CD4-positive, alpha-beta T cell treated with Interleukin-15 for 4 hours (primary cell): ENCODE measurements around the gene ZC3H18.

ENCODE experiments used
- DNase-seq: peaks from one replicate; pipeline ENCODE4 v3.0.0-alpha.2; 2020; ENCODE audit warnings: low spot score

ZC3H18 gene

DNA sequence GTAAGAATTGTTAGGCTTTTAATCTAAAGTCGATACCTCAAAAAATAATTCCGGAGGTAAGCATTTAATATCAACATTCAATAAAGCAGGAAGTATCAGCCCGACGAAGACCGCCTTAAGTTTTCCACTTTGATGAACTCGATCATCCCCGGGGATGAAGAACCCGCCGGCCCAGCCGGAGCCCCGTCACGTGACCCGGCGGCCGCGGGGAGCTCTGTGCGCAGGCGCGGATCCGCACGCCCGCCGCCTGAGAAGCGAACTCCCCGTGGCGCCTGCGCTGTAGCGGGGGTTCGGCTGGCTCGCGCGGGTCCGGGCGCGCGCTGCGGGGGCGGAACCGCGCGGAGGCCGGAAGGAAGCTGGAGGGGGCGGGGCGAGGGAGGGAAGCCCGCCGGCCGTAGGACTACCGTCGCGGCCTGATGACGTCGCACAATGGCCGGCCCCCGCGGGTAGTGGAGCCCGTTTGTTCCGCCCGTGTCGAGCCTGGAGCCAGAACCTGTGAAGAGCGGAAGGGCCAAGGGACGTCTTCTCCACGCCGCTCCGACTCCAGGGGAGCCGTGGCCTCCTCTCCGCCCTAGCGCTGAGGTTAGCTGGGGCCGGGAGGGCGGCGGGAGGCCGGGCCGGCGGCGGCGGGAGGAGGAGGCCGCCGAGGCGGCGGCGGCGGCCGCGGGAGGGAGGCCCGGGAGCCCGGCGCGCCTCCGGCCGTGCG, at the start of gene ZC3H18:
Gene ZC3H18, plus strand, starts transcription at position 419 of the 706 bp plus-strand sequence. CDS start 6,721 bp downstream, outside the sequence.
- peak; percentile 97 for DNase-seq

DNA sequence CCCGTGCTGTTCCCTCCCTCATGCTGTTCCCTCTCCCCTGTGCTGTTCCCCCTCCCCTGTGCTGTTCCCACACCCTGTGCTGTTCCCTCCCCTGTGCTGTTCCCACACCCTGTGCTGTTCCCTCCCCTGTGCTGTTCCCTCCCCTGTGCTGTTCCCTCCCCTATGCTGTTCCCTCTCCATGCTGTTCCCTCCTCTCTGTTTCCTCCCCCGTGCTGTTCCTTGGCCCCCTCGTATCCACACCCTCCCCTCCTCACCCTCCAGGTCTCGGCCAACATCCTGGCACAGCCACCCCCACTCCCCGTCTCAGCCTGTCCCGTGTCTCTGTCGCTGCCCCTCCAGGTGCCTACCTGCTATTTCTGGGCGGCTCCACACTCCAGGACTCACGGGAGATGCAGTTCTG, 48.5 kb upstream of the ZC3H18 start:
- no peak for DNase-seq

DNA sequence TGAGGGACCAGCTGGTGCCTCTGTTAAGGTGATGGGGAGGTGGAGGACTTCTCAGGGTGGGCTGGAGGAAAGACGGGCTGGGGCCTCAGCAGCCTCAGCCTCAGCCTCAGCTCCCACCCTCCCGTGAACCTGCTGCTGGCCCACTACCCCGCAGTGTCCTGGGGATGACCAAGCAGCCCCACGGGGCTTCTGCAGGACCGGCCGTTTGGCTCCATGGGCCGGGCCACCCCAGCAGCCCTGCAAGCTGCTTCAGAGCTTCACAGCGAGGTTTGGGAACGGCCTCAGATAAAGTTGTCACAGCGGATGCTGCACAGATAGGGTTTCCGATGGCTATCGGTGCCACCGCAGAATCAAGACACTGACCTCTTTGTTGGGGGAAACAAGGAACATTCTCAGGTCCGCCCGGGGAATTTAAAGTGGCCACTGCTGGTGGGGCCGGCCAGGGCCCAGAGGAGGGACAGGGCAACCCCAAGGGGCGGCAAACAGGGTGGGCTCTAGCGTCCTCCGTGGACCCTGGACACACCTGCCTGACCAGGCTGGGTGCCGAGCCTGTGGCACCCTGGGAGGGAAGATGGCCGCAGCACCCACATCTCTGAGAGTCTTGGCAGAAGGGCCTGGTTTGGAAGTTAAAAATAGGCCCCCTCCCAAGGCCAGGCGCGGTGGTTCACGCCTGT, 47.8 kb upstream of the ZC3H18 start:
- DNase-seq: no peak

DNA sequence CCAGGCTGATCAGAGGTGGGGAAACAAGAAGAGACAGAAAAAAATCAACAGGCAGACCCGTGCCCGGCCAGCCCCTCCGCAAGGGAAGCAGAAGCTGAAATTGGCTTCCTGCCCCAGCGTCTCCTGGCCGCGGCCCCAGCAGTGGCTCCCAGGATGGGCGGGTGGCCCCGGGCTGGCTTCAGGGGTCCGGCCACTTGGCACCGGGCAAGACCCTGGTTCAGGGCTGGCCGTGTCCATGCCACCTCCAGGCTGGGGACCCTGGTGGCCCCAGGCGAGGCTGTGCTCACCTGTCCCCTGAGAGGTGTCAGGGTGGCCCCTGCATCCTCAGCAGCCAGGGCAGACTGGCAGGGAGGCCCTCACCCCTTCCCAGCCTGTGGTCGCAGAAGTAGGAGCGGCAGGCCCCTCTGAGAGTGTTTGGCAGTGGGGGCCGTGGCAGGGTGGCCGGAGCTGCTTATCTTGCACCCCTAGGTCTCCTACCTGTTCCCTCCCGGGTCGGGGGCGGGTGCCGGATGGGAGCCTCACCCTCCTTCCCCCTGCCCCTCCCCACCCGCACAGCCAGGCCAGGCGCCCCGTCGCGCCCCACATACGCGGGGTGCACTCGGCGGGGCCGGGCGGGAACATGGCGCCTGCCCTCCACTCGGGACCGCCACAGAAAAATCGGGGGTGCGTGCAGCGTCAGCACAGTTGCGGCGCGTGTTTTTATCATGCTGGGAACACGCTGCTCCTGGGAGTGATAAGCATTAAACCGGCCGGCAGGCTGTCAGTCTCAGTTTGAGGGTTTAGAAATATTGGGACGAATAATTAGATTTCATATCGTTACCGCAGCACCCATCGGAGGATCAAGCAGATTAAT, 46.7 kb upstream of the ZC3H18 start:
- no peak for DNase-seq

DNA sequence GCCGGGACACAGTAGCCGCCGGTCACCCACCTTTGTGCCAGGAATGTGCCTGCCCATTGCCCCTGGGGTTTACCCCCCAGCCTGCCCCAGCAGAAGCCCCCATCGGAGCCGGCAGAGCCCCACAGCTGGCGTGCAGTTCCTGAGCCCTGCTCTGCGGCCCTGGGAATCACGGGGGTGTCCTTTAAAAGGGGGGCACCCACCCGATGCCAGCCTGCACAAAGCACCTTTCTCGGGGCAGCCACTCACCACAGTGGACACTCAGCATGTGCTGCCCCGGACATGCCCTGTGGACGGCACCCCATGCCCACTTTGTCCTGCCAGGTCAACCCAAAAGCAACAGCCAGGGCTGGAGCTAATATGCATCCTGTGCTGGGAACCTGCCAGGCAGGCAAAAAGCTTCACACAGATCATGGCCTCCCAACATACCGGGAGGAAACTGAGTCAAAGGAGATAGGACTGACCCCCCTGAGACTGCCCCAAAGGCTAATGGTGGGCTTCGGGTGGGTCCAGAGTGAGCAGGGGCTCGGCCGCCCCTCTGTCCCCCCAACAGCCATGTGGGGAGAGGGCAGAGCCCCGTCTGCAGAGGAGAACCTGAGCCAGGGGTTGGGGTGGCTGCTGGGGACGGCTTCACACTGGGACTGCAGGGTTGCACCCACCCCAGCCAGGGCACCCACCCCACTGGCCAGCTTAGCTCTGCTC, 45.8 kb upstream of the ZC3H18 start:
- DNase-seq: no peak

DNA sequence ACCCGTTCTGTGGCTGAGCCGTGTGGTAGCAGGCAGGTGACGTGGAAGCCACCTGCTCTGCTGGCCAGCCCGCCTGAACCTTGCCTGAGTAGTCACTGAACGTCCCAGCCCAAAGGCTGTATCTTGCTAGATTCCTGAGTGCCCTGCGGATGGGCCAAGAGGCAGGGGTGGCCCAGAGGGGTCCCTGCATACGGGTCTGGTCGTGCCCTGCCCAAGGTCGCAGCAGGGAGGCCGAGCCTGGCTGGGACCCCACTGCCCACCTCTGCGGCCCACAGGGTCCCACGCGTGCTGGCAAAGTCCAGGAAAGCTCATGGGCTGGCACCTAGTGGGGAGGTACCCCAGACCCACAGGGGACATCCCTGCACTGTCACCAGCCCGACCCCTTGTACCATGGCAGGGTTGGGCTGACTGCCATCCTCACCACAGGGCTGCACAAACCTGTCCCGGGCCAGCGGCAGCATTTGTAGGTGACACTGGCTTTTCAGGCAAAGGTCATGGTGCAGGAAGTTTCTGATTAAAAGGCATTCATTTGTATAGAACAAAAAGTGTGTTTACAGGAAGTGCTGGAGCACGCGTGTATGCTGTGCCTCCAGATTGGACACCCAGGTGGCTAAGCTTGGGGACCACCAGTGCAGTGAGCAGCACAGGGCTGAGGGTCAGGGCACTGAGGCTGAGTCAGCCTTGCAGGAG, 45.1 kb upstream of the ZC3H18 start:
- DNase-seq: no peak

DNA sequence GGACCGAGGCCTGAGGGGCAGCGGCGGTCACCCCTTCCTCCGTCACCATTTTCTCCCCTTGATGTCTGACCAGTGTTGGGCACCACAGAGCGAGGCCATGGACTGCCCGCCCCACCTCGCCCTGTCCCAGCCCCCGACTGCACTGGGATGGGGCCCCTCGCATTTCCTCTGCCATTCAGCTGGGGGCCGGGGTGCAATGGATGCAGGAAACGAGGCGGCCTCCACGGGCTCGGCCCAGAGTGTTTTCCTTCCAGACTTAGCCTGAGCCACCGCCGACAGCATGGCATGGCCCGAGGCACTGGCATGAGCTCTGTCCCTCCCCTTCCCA, 44.6 kb upstream of the ZC3H18 start:
- DNase-seq: no peak

DNA sequence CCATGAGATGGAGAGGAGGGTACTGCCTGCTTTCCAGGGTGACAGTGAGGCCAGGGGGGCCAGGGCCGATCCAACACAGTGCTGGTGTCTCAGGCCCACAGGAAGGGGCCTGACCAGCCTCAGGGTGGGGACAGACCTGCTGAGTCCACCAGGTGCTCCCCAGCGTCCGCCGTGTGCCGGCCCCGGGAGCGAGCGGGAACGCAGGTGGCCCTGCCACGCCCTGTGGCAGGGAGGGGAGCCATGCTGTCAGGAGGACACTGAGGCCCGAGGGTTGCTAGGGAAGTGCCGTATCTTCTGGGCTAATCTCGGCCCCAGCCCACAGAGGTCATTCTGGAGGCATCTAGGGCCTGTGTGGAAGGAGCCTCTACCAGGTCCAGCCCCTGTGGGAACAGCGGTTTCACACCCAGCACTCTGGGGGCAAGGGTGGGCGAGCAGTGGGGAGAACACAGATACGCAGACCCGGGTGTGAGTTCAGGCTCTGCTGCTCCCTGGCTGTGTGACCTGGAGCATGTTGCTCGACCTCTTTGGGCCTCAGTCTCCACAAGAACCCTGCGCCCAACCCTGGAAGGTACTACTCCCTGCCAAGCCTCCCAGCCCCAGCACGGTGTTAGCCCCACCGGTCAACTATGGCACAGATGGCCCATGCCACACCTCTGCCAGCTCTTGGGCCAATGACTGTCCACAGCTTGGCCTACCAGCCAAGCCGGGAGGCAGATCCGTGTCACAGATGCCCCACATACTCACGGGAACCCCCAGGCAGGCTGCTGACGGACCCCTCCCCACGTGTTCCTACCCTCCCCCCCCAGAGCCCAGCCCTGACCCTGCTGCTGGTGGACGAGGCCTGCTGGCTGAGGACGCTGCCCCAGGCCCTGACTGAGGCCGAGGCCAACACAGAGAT, 43.9 kb upstream of the ZC3H18 start:
- no peak for DNase-seq

DNA sequence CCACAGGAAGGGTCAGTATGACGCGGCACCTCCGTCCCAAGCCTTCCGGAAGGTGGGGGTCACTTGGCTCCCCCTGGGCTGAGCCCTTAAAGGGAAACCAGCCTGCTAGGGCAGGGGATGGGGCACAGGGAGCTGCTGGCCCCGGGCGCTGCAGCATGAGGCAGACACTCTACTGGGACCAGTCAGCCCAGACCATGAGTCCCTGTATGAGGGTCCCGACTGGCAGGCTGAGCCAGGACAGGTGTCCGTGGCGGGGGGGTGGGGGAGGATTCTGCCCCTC, 43.4 kb upstream of the ZC3H18 start:
- no peak for DNase-seq

DNA sequence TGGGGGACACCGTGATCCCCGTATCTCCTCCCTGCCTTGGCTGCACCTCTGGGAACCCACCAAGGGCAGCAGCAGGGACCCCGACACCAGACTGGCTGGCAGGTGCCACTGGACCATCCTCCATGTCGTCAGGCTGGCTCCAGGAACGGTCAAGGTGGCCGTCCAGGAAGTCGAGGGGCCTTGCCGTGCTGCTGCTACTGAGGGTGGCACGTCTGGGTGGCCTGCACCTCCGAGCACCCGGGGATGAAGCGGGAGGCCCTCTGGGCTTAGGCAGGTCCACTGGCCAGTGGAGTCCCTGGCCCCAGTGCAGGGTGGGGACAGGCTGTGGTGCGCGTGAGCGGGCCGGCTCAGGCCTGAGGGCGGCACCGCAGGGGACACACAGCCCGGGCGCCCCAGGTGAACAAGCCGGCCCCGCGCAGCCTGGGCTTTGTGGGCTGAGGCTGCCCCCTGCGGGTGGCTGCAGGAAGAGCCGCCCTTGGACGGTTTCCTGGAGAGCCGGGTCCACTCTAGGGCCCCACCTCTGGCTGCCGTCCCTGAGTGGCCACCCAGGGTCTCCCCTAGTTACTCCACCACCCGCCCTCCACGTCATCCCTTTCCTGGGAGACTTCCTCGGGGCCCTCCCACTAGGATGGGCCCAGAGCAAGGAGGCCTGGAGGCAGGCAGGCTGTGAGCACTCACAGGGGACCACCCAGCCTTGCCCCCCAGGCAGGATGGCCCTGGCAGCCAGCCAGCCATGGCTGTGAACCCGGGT, 42.8 kb upstream of the ZC3H18 start:
- DNase-seq: peak; percentile 60

DNA sequence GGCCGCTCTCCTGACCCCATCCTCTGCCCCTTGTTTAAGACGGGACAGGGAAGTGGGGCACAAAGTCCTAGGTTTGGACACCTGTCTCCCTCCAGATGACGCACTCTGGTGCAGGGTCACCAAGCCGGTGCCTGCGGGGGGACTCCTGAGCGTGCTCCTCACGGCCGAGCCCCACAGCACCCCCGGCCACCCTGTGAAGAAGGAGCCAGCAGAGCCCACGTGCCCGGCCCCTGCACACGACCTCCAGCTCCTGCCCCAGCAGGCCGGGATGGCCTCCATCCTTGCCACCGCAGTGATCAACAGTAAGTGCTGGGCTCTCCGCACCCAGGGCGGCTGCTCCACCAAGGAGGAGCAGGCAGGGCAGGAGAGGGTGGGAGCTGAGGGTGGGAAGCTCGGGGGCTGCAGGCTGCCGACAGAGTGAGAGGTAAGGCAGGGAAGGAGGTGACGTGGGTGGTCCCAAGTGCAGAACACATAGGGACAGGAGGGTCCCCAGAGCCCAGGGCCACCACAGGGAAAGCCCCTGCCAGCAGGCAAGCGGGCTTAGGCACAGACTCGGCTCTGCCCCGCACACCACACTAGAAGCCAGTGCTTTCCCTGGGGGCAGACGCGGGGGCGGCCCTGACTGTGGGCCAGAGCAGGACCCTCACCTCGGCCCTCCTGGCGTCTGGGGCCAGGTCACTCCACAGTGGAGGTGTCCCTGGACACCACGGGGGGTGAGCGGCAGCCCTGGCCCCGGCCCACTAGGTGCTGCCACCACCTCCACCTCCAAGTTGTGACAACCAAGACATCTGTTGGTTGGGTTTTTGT, 42.1 kb upstream of the ZC3H18 start:
- DNase-seq: no peak

DNA sequence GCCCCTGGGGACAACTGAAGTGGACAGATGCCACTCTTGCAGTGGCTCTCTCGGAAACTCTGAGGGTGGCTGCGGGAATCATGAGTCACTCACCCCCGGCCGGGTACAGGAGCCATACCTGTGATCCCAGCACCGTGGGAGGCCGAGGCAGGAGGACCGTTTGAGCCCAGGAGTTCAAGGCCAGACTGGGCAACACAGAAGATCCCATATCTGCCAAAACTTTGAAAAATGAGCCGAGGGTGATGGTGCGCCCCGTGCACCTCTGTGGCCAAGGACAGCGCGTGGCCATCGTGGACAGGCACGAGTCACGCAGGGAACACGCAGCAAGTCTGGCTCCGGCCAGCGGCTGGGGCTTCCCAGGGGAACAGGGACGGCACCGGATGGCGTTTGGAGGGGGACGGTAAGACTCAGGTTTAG, 41.3 kb upstream of the ZC3H18 start:
- DNase-seq: no peak

DNA sequence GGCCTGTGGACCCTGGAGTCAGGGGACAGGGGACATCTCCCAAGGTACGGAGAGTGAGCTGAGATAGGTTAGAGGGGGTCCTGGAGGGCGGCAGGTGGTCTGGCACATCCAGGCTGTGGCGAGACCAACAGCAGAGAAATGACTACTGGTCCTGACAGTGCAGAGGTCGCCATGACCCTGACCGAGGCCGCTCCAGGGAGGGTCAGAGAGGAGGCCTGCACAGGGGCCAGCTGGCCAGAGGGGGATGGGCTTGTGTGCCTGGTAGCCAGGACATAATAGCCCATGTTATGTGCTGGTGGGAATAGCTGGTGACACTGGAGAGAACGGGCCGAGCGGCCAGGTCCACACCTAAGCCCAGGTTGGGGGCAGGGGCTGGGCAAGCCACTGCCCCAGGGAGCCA, 40.6 kb upstream of the ZC3H18 start:
- no peak for DNase-seq

DNA sequence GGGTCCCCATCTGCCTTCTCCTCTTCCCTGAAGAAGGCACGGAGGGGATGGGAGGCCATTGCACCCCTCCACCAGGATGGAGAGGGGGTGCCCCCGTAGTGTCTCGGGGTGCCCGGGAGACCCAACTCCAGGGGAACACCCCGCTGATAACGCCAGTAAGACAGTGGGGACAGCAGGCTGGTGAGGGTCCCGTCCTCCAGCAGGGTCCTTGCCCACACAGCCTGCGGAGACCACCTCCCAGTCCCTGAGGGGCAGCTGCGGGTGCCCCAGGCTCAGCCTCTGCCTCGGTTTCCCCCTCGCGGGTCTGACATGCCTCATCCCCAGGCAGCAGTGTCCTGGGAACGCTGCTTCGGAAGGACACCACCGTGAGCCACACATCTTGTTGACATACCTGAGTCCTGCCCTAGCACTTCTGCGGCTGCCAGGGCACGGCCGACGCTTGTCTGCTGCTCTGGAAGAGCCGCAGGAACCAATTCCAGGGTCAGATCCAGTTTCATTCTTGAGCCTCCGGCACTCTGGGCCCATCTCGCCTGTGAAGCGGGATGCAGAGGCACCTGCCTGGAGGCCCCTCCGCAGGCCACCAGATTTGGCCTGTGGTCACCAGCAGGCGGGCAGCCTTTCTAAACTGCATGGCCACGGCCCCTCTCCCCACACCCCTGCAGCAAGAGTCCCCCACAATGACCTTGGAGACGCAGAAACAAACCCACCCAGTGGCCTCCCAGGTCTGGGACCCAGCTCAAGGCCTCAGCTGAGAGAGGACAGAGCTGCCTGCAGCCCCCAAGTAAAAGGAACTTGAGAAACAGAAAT, 39.9 kb upstream of the ZC3H18 start:
- no peak for DNase-seq

DNA sequence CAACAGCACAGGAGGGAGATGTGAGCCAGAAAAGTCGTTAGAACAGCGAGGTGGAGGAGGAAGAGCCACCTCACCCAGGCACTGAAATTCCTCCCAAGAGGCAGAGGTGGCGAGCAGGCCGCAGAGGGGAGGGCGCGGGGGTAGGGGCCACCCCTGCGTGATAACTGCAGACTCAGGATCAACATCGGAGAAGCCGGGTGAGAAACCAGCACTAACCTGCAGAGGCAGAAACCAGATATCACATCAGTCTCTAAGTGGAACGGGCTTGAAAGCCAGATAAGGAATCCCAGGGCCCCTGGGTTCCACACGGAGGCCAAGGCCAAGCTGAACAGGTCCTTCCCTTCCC, 39.4 kb upstream of the ZC3H18 start:
- DNase-seq: no peak

DNA sequence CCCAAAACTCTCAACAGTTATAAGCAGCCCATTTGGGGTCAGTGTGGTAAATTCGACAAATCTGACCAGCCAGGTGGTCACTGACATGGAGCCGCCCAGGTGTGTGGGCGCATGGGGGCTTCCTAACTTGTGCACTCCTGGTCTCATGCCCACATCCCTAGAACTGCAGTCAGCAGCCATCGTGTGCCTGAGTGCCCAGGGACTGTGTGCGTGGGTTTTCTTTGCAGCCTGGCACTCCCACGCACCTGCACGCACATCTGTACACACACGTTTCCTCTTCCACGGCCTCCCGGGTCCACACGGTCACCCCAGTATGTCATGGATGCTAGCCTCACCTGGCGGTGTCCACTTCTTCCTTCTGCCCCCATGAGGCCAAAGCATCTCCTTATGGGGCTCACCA, 38.9 kb upstream of the ZC3H18 start:
- no peak for DNase-seq

DNA sequence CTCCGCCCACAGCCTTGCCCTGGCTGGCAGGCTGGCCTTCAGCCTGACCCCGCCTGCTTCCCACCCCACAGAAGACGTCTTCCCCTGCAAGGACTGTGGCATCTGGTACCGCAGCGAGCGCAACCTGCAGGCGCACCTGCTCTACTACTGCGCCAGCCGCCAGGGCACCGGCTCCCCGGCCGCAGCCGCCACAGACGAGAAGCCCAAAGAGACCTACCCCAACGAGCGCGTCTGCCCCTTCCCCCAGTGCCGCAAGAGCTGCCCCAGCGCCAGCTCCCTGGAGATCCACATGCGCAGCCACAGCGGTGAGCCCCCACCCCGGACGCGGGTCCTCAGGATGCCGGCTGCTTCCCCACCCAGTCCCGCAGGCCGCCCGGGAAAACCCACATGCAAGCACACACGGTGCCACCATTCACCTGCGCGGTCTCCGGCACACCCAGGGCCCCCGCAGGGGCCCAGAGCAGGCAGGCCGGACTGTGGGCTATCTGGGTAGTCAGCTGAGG, 38.2 kb upstream of the ZC3H18 start:
- no peak for DNase-seq

DNA sequence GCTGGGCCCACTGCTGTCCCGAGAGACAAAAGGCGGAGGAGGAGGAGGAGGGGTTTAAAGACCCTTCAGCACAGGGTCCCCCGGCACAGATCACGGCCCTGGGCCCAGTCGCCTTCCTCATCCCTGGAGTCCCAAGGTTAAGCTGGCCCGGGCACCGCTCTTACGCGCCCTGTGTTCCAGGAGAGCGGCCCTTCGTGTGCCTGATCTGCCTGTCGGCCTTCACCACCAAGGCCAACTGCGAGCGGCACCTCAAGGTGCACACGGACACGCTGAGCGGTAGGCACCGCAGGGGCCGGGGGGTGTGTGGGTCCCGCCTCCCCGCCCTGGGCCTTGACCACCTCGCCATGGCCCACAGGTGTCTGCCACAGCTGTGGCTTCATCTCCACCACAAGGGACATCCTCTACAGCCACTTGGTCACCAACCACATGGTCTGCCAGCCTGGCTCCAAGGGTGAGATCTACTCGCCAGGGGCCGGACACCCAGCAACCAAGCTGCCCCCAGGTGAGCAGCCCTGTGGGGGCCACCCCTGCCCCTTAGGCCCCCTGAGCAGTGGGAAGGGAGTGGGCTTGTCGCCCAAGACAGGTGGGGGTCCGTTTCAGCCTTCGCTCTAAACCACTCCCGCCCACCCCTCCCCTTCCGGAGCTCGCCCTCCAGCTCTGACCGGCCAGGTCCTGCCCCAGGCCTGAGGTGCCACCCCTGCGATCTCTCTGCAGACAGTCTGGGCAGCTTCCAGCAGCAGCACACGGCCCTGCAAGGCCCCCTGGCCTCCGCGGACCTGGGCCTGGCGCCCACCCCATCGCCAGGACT, 37.6 kb upstream of the ZC3H18 start:
- no peak for DNase-seq
